Ecto neural progenitor cell (in vitro differentiated cells): ENCODE results near the gene GSTT4.
"Not testable (repeated sequence)": the region's sequence is repeated elsewhere in the genome, so short reads cannot be mapped to it uniquely, and the experiment has no call there.

Experiments
- DNase-seq: peaks from one replicate; pipeline ENCODE4 v3.0.0-alpha.2; 2018; ENCODE audit warnings: low spot score

Gene GSTT4

DNA sequence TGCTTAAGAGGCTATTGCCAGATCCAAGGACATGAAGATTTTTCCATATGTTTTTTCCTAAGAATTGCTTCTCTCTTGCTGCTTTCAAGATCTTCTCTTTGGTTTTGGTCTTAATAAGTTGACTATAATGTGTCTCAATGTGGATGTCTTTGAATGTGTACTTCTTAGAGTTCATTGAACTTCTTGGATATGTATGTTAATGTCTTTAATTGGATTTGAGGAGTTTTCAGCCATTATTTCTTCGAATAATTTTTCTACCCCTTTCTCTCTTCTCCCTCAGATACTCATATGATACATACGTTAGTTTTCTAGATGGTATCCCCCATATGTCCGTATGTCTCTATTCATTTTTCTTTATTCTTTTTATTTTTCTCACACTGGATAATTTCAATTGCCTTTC, 19.1 kb upstream of the GSTT4 start:
- no peak for DNase-seq

DNA sequence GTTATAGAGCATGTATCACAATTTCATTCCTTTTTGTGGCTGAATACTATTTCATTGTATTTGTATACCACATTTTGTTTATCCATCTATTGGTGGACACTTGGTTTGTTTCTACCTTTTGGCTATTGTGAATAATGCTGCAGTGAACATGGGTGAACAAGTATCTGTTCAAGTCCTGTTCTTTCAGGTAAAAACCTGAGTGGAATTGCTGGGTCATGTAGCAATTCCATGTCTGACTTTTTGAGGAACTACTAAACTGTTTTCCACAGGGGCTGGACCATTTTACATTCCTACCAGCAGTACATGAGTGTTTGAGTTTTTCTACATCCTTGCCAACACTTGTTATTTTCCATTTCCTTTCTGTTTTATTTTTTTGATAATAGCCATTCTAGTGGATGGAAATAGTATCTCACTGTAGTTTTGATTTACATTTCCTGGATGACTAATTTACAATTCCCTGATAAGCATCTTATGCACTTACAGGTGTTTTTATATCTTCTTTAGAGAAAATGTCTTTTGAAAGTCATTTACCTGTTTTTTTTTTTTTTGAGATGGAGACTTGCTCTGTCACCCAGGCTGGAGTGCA, 18.0 kb upstream of the GSTT4 start:
- no peak for DNase-seq

DNA sequence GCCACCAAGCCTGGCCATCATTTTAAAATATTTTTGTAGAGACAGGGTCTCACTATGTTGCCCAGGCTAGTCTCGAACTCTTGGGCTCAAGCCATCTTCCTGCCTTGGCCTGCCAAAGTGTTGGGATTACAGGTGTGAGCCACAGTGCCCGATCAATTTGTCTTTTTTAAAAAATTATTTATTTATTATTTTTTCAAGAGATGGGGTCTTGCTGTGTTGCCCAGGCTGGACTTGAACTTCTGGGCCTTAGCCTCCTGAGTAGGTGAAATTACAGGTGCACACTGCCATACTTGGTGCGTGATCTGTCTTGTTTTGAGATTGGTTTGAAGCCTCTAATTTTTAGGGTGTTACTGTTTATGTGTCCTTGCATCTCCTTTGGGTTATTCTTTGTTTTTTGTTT, 16.1 kb upstream of the GSTT4 start:
- no peak for DNase-seq

DNA sequence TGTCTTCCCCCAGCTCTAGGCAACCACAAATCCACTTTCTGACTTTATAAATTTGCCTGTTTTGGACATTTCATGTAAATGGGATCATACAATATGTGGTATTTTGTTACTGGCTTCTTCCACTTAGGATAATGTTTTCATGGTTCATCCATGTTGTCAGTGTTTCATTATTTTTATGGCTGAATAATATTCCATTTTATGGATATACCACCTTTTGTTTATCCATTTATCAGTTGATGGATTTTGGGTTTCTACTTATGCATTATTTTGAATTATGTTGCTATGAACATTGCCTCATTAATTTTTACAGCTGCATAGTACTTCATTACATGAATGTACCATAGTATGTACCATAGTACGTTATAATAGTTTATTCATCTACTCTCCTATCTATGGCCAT, 10.9 kb upstream of the GSTT4 start:
- DNase-seq, result no peak

DNA sequence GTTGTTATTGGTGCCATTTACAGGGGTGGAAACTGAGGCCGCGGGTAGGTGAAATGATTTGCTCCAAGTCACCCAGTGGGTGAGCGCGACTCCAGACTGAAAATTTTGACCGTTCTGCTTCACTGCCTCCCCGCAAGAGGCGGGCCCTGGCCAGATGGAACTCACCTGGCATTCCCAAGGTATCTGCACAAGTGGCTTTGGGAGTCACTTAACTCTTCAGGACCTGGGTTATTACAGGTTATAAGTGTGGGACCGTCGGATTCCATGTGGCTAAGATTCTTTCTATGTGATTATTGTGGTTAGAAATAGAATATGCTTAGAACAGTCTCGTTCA, 6.4 kb upstream of the GSTT4 start:
- DNase-seq, result no peak

DNA sequence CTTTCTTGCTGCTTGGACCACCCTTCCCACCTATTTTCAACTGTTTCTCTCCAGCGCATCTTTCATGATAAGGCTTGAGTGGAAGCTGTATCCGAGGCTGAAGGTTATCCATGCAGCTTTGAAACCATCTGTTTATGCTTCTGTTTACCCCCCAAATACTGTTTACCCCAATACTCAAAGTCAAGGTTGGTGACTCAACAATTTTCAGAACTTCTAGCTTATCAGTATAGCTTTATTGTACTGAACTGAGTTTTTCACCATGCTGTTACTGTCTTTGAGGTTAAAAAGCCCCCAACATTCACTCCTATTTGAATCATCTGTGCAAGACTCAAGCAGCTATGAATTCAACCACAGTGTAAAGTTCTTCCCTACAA, 4.8 kb upstream of the GSTT4 start:
- DNase-seq, result no peak

DNA sequence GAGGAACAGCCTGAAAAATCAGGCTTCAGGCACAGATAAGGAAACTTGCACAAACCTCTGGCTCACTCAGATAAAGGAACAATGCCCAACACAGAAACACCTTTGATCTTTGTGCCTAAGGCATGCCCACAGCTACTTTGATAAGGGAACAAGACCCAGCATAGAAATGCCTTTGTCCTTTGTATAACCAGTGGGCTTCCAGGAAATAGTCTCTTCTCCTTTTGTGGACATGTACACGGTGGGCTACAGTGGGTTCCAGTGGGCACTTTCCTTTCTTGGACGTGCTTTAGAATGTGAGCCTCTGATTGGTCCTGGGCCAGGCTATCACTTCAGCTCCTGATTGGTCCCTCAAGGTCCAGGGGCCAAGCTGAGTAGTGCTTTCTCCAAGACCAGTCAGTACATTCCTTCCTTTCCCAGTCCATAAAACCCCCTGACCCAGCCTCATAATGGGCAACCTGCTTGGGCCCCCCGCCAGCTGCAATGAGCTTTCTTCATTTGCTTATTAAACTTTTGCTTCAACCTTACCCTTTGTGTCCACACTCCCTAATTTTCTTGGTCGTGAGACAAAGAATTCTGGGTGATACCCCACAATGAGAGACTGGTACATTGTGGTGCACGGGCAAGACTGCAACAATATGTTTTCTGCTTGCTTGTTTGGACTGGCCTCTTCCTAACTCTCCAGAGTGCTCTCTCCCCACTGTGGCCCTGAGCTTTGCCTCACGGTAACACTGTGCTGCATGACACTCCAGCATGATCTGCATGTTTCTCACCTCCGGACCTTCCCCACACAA, 4.2 kb upstream of the GSTT4 start:
- no peak for DNase-seq

DNA sequence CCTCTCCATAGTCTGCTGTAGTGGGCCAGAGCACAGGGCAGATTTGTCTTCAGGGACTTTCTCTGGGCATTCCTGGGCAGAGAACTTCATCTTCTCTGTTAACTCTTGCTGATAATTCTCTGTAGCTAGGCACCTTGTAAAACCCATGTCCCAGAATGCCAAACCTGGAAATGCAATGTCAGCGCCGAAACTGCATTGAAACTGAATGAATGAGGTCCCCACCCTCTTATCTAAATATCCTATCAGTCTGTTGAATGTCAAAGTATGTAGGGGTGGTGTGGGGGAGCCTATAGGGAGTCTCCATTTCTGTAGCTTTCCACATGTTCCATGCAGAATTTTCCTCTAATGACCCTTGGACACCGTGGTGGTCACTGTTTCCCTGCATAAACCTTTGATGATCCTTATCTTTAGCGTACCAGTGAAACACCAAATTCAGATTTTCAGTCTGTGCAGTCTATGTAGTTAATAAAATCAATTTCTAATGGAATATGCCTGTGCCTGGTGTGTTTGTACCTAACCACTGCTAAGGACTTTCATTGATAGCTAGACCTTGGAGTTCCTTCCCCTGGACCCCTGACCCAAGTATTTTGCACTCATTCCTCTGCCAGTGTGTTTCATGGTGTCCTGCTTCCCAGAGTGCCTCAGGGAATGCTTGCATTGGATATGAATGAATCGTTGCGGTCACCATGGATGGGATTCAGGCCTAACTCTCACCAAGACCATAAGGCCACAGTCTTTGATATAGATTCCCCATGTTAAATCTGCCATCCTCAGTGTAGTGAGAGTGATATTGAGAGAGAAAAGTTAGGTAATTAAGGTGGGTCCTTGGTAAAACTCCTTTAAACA, 3.4 kb upstream of the GSTT4 start:
- DNase-seq, result no peak

DNA sequence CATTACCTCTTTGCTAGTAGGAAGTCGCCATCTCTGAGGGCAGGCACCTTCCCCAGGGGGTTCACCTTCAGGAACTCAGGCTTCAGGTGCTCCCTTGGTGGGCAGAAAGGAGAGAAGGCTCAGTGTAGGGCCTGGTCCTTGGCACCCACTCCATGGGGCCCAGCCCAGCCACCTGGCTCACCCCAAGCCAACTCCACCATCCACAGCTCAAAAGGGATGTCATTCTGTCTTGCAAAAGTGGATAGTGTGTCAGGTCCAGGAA, 2.7 kb upstream of the GSTT4 start:
- no peak for DNase-seq

DNA sequence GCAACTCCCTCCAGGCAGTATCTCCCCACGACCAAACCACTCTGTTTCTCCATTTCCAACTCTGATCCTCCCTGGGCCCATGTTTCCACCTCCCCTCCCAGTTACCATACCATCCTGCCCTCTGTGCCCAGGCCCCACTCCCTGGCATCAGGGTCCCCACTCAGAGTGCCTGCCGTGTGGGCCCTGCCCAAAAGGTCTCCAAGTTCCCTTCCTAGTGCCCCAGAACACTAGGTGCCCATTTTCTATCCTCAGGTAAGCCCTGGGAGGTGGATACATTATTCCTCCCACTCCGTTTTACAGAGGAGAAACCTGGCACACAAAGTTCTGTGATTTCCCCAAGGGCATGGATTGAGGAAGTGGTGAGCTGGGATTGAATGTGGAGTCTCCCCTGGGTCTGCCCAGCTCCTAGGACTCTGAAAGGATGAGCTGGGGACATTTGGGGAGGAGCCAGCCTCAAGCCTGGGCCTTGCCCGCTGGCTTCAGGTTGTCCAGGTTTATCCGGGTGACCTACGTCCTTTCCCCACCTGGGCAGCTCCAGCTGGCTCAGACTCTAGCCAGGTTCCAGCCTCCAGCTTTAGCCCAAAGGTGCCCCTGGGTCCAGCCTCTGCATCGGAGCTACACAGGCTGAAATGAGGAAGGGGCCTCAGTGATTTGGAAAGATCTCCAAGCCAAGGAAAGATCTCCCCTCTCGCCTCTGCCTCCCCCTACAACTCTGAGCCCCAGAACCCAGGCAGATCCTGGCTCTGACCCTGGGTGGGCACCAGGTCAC, 2.2 kb upstream of the GSTT4 start:
- DNase-seq, result no peak

DNA sequence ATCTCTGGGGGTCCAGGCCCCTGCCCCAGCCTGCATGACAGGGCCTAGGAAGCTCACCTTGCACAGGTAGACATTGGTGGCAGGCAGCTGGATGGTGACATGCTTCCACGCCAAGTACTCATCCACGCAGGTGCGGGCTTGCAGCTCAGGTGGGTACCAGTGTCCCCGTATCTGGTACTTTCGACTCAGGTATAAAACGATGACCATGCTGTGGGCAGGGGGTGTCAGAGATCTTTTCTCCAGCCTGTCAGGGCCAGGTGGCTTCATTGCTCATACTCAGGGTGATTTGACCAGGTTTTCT, 1.6 kb upstream of the GSTT4 start:
- no peak for DNase-seq

DNA sequence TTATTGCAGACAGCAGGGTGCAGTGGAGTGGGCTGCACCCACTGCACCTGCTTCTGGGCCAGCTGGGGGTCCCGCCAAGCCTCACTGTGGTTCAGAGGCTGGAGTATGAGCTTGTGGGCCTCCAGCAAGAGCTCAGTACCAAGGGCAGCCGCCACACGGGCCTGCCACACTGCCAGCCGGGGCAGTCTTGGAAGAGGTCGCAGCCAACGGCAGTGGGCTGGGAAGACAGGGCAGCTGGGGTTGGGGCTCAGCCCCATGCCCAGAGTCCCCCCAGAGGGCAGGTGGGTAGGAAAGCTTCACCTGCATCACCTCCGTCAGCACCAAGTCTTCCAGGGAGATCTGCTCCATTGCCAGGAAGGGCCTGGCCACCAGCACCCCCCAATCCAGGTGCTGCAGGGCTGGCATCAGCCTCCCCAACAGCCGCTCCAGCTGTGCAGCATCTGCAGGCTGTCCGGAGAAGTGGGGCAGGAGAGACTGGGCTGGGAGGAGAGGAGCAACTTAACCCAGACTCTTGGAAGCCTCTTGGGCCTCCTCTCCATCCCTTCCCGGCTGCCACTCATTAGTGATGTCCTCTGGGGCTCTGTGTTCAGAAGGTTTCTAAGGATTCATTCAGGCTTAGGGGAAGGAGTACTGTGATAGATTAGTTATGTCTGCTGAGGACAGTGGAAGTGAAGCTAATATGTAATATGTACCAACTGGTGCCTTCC, 1.1 kb upstream of the GSTT4 start:
- no peak for DNase-seq

DNA sequence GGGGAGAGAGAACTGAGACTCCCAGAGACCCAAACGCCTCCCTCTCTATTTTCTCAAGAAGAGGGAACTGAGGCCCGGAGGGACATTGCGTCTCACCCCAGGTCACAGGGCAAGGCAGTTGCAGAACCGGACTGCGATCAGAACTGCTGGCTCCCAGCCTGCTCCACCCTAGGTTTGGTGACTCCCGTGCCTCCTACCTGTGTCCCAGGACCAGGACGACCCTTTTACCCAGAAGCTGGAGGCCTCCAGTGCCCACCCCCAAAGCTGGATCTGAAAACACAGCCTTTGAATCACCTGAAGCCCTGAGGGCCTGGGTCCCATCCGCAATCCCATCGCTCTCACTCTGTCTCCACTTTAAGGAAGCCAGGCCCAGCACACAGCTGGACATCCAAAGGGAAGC, 1.4 kb downstream of the GSTT4 start:
- no peak for DNase-seq

DNA sequence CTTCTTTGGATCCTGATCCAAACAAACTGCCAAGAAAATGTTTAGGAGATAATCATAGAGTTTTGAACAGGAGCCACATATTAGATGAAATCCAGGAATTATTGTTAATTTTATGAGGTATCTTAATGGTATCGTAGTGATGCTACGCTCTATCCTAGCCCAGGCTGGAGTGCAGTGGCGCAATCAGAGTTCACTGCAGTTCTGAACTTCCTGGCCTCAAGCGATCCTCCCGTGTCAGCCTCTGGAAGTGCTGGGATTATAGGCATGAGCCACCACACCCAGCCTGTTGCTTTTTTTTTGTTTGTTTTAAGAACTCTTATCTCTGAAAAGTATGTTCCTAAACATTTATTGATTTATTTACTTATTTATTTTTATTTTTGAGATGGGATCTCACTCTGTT, 2.4 kb downstream of the GSTT4 start:
- no peak for DNase-seq

DNA sequence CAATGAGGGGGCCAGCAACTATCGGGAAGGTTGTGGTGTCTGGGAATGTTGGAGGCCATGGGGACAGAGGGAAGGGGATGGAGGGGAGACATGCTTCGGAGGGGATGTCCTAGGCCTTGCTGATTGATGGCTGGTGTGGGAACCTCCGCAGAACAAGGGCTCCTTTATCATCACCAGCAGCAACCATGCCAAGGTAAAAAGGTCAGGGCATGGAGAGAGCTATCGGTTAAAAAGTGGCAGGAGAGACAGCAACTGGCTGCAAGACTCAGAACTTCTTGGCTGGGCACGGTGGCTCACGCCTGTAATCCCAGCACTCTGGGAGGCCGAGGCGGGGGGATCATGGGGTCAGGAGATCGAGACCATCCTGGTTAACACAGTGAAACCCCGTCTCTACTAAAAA, 3.0 kb downstream of the GSTT4 start:
- DNase-seq, result no peak

DNA sequence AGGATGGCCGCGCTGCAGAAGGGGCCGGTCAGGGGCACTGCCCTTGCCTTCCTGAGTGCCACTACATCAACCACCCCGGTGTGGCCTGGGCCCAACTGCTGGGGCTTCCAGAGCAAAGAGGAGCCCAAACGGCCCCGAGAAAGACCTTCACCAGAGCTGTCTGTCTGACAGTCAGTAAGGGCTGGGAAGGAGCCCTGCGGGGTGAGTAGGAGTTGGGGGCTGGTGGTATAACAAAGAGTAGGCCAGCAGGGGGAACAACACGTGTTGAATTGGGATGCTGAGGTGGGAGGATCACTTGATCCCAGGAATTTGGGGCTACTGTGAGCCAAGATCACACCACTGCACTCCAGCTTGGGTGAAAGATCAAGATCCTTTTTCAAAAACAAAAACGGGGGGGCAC, 3.9 kb downstream of the GSTT4 start:
- no peak for DNase-seq

DNA sequence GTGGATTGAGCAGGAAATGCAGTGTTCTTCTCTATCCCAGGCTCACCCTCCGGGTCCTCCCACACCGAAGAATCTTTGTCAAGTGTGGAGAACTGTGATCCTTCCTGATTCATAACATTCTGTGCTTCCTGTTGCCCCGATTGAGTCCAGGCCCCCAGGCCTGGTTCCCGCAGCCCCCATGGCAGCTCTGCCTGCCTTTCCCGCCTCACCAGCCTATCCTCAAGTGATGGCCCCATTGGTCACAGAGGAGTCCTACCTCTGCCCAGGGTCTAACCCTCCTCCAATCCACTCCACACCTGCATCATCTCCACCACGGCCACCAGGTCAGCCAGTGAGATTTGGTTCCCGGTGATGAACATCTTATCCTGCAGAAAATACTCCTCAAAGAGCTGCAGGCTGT, 5.5 kb downstream of the GSTT4 start:
- DNase-seq, result not testable (repeated sequence)

DNA sequence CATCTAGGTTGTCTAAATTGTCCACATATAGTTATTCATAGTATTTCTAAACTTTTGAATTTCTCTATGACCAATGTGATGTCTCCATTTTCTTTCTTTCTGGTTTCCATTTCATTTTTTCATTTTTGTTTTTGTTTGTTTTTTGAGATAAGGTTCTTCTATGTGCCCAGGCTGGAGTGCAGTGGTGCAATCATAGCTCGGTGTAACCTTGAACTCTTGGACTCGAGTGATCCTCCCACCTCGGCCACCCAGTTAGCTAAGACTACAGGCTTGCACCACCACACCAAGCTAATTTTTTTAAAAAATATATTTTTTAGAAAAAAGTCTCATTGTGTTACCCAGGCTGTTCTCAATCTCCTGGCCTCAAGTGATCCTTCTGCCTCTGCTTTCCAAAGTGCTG, 8.2 kb downstream of the GSTT4 start:
- no peak for DNase-seq

DNA sequence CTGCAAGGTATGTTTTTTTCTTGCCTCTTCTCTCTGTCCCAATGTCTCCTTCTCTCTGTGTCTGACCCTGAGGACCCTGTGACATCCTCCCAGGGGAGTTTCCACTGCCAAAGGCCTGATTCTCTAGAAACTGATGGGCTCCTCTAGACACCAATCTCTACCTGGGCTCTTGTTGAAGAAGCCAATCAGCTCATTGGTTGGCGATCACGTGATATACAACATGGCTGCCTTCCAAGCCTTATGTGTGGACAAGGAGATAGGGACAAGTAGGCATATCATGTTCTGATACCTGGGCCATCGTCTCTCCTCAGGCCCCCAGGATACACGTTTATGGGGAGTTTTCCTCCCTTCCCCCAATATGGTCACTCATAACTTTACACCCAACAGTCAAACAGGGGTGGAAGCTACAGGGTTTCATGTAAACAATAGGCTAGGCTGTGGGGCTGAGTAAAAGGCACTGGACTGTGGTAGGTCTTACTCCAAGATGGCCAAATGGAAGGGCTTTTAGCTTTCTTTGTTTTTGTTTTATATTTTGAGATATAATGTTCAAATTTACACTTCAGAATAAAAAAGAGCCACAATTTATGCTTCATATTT, 11.6 kb downstream of the GSTT4 start:
- not testable (repeated sequence) for DNase-seq

DNA sequence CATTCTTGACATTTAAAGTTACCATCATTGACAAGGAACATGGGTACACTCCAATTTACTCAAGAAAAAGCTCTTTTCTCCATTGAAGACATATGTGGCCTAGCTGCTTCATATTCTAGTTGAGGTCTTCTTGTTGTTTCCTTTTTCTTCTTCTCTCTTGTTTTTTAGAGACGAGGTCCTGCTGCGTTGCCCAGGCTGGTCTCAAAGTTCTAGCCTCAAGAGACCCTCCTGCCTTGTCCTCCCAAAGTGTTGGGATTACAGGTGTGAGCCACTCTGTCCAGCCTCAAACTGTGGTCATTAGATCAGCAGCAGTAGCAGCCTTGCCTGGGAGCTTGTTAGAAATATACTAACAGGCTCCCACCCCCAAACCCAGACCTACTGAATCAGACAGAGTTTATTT, 12.2 kb downstream of the GSTT4 start:
- DNase-seq, result not testable (repeated sequence)

DNA sequence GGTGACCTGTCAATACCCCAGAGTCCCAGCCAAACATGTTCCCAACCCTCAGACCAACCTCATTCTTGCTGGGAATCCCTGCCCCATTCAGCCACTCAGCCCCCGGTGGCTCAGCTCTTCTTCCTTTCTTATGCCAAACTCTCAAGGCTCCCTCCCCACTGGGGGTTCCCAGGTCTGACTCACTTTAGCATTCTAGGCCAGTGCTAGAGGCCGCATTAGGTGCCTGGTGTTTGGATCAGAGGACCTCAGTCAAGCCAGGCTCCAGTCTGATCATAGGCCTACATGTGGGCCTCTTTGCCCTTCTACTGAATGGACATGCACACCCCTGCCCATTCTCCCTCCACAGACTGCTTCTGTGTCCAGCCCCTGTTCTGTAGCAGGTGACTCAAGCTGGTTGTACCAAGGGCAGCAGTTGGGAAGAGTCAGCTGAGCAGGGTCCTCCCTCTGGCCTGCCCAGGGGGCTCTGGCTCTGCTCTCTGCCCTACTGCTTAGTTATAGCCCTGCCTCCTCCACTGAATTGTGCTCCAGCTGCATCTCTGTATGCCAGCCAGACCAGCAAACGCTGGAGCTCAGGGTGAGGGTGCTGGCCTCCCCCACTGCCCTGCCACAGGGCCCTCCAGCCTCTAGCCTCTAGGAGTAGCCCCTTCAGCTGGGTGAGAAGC, 15.5 kb downstream of the GSTT4 start:
- DNase-seq, result not testable (repeated sequence)
